Neuronal stem cell (in vitro differentiated cells): Measurements from ENCODE around the gene NFYC.
"Not testable (repeated sequence)": the region's sequence is repeated elsewhere in the genome, so short reads cannot be mapped to it uniquely, and the experiment has no call there.

ENCODE experiments used
- DNase-seq: peaks from one replicate; pipeline ENCODE4 v3.0.0-alpha.2; 2013; ENCODE audit warnings: low spot score
- H2AFZ ChIP-seq: one replicate; pipeline ENCODE4 v1.6.1; 2013; ENCODE audit warnings: mild to moderate bottlenecking, low read length, inconsistent platforms
- H2AK5ac ChIP-seq: 2 replicates; pipeline ENCODE4 v1.6.1; 2013; ENCODE audit warnings: low read depth, mild to moderate bottlenecking, inconsistent platforms, low read length, moderate library complexity, mixed read lengths
- H2BK120ac ChIP-seq: 2 replicates; pipeline ENCODE4 v1.6.1; 2013; ENCODE audit warnings: low read depth, mild to moderate bottlenecking, inconsistent platforms, low read length, moderate library complexity, mixed read lengths
- H2BK12ac ChIP-seq: one replicate; pipeline ENCODE4 v1.6.1; 2013; ENCODE audit warnings: low read length, inconsistent platforms
- H2BK15ac ChIP-seq: 2 replicates; pipeline ENCODE4 v1.6.1; 2013; ENCODE audit warnings: mild to moderate bottlenecking, low read length, inconsistent platforms, mixed read lengths
- H2BK5ac ChIP-seq: one replicate; pipeline ENCODE4 v1.6.1; 2013; ENCODE audit warnings: inconsistent platforms, mild to moderate bottlenecking, low read length, moderate library complexity
- H3K14ac ChIP-seq: one replicate; pipeline ENCODE4 v1.6.1; 2013; ENCODE audit warnings: low read length, inconsistent platforms
- H3K18ac ChIP-seq: 2 replicates; pipeline ENCODE4 v1.6.1; 2013; ENCODE audit warnings: low read length, inconsistent platforms
- H3K23ac ChIP-seq: 2 replicates; pipeline ENCODE4 v1.6.1; 2013; ENCODE audit warnings: low read depth, mild to moderate bottlenecking, mixed read lengths, low read length, inconsistent platforms; ENCODE audit not compliant: poor library complexity
- H3K27ac ChIP-seq: replicated peaks from 3 replicates; pipeline ENCODE4 v1.5.1; 2013; ENCODE audit warnings: low read length, inconsistent platforms
- H3K27me3 ChIP-seq, 3 experiments: 2 replicates each; pipeline ENCODE4 v1.6.1; 2013; ENCODE audit warnings: low read length in 3 of 3, mild to moderate bottlenecking in 2 of 3, inconsistent platforms in 1 of 3, low read depth in 1 of 3, mixed read lengths in 1 of 3, moderate library complexity in 1 of 3; ENCODE audit not compliant: control insufficient read depth in 3 of 3, insufficient read depth in 3 of 3
- H3K36me3 ChIP-seq, 2 donors: replicated peaks in 1 of 2; 2 replicates each; pipeline ENCODE4 v1.6.1; 2013; ENCODE audit warnings: low read length in 2 of 2; ENCODE audit not compliant: control insufficient read depth in 2 of 2, insufficient read depth in 2 of 2
- H3K4ac ChIP-seq: 2 replicates; pipeline ENCODE4 v1.6.1; 2013; ENCODE audit warnings: inconsistent platforms, mild to moderate bottlenecking, low read length, moderate library complexity
- H3K4me1 ChIP-seq, 2 donors: 1 replicate in 1 of 2; 2 replicates in 1 of 2; pipeline ENCODE4 v1.6.1; 2013; ENCODE audit warnings: low read length in 2 of 2, low read depth in 1 of 2; ENCODE audit not compliant: control insufficient read depth in 2 of 2, insufficient read depth in 1 of 2
- H3K4me2 ChIP-seq: one replicate; pipeline ENCODE4 v1.6.1; 2013; ENCODE audit warnings: mild to moderate bottlenecking, low read length, inconsistent platforms; ENCODE audit not compliant: insufficient read depth, poor library complexity, severe bottlenecking
- H3K4me3 ChIP-seq, 2 donors: 2 replicates each; pipeline ENCODE4 v1.5.1; 2013; ENCODE audit warnings: low read length in 2 of 2, mild to moderate bottlenecking in 2 of 2, inconsistent platforms in 1 of 2, moderate library complexity in 1 of 2
- H3K79me1 ChIP-seq: one replicate; pipeline ENCODE4 v1.6.1; 2013; ENCODE audit warnings: low read depth, mild to moderate bottlenecking, inconsistent platforms, low read length, moderate library complexity
- H3K9ac ChIP-seq: one replicate; pipeline ENCODE4 v1.6.1; 2013; ENCODE audit warnings: mild to moderate bottlenecking, low read depth, low read length, inconsistent platforms; ENCODE audit not compliant: poor library complexity
- H3K9me3 ChIP-seq, 2 donors: replicated peaks in 1 of 2; 2 replicates each; pipeline versions ENCODE3 to v1.6.1; 2013; ENCODE audit warnings: low read length in 2 of 2, mild to moderate bottlenecking in 2 of 2, inconsistent platforms in 1 of 2, low read depth in 1 of 2, mixed read lengths in 1 of 2, moderate library complexity in 1 of 2; ENCODE audit not compliant: control insufficient read depth in 2 of 2, insufficient read depth in 1 of 2
- H4K8ac ChIP-seq: one replicate; pipeline ENCODE4 v1.6.1; 2013; ENCODE audit warnings: low read depth, mild to moderate bottlenecking, inconsistent platforms, low read length, moderate library complexity
- H4K91ac ChIP-seq: one replicate; pipeline ENCODE4 v1.6.1; 2013; ENCODE audit warnings: low read length, low read depth, mild to moderate bottlenecking, inconsistent platforms; ENCODE audit not compliant: poor library complexity
- WGBS, 2 donors: extraction: QIAGEN DNeasy Blood & Tissue Kit; methylation state at CpG; one replicate each; pipeline ENCODE4 v1.1.7; 2013; ENCODE audit warnings: missing lambda C conversion rate in 2 of 2, mixed read lengths in 1 of 2; ENCODE audit not compliant: insufficient read length in 2 of 2, insufficient replicate concordance in 1 of 2; ENCODE audit errors: extremely low coverage in 2 of 2; 5-methylcytosine and 5-hydroxymethylcytosine counted together

NFYC gene

GRCh38 chr1:40722622-40723021, 31.1 kb downstream of the NFYC start:
- Histone ChIP-seq H3K4me1 (no peaks in the 10 kb centered on the region), H3K18ac (no peak overlapping the region), H4K91ac (no peak overlapping the region), H3K4me2 (no peak overlapping the region), H2BK15ac (no peak overlapping the region), H3K27ac (no peak overlapping the region), H2BK12ac (no peak overlapping the region), H3K9ac (no peak overlapping the region), H2BK120ac (no peak overlapping the region), H3K36me3 (peaks cover 2 to 55% of the 10 kb centered on the region in 2 donors), H3K23ac (no peak overlapping the region), H2AFZ (no peak overlapping the region), H3K27me3 (no peaks in the 10 kb centered on the region), H3K4ac (no peak overlapping the region), H3K14ac (no peak overlapping the region), H3K4me3 (no peak overlapping the region), H3K79me1 (peaks cover 8% of the 10 kb centered on the region), H3K9me3 (no peaks in the 10 kb centered on the region), H4K8ac (no peak overlapping the region), H2BK5ac (no peak overlapping the region), H2AK5ac (no peak overlapping the region)
- WGBS, 2 donors, result no CpG with 5 or more reads among the region's 3 CpGs
- no peak for DNase-seq

- Histone ChIP-seq H3K23ac (no peak overlapping the region), H2BK120ac (no peak overlapping the region), H3K14ac (no peak overlapping the region), H2AK5ac (no peak overlapping the region), H3K4me1 (no peaks in the 10 kb centered on the region), H3K9ac (no peak overlapping the region), H3K9me3 (no peaks in the 10 kb centered on the region), H3K27ac (no peak overlapping the region), H2BK15ac (no peak overlapping the region), H3K79me1 (peaks cover 12% of the 10 kb centered on the region), H2BK12ac (no peak overlapping the region), H3K18ac (no peak overlapping the region), H4K91ac (no peak overlapping the region), H3K4me3 (no peak overlapping the region), H4K8ac (no peak overlapping the region), H2AFZ (no peak overlapping the region), H3K4me2 (peak overlapping the region; percentile 11), H3K36me3 (peaks cover 2 to 55% of the 10 kb centered on the region in 2 donors), H3K27me3 (no peaks in the 10 kb centered on the region), H3K4ac (no peak overlapping the region), H2BK5ac (no peak overlapping the region)
- no peak for DNase-seq
- no CpG with 5 or more reads among the region's 8 CpGs for WGBS, 2 donors
These were observed 31.9 kb downstream of the NFYC start for GRCh38 chr1:40723196-40723955.

GRCh38 chr1:40727662-40728061, 36.2 kb downstream of the NFYC start:
- H3K4me3 ChIP-seq, H3K18ac ChIP-seq, H3K4me2 ChIP-seq, H4K91ac ChIP-seq, H2BK5ac ChIP-seq, H3K27ac ChIP-seq, H2BK12ac ChIP-seq, H3K4me1 ChIP-seq, H2AFZ ChIP-seq, H2AK5ac ChIP-seq, DNase-seq, H2BK15ac ChIP-seq, H3K9me3 ChIP-seq, H3K4ac ChIP-seq, H3K9ac ChIP-seq, H3K27me3 ChIP-seq, H3K23ac ChIP-seq, H3K14ac ChIP-seq, H2BK120ac ChIP-seq, H3K79me1 ChIP-seq, H4K8ac ChIP-seq: not testable (repeated sequence)
- peaks cover 2 to 51% of the 10 kb centered on the region in 2 donors for H3K36me3 ChIP-seq
- WGBS, 2 donors, result no CpG with 5 or more reads among the region's 9 CpGs

GRCh38 chr1:40729316-40729862, 37.9 kb downstream of the NFYC start:
- not testable (repeated sequence) for H3K9ac ChIP-seq, H2AK5ac ChIP-seq, H4K8ac ChIP-seq, H2BK12ac ChIP-seq, H3K4me2 ChIP-seq, H3K18ac ChIP-seq, H3K14ac ChIP-seq, H3K9me3 ChIP-seq, H3K27me3 ChIP-seq, H3K4ac ChIP-seq, H3K4me1 ChIP-seq, H2BK120ac ChIP-seq, H2BK15ac ChIP-seq, DNase-seq, H4K91ac ChIP-seq, H3K4me3 ChIP-seq, H3K23ac ChIP-seq, H3K27ac ChIP-seq, H2BK5ac ChIP-seq, H2AFZ ChIP-seq, H3K79me1 ChIP-seq
- WGBS, 2 donors, result no CpG with 5 or more reads among the region's 5 CpGs
- H3K36me3 ChIP-seq, result peaks cover 0 to 37% of the 10 kb centered on the region in 2 donors
